Left renal pelvis (tissue), 4 donors: ENCODE measurements around the gene ZMYM1. TPM values are rescaled to one million over a fixed set of nuclear protein-coding genes. Genes with fewer than 3 reads are reported as not detected.
"Not testable (repeated sequence)": the region's sequence is repeated elsewhere in the genome, so short reads cannot be mapped to it uniquely, and the experiment has no call there.

ENCODE experiments used
- DNase-seq, 4 donors: peaks; one replicate each; pipeline ENCODE4 v3.0.0-alpha.2; 2013; ENCODE audit warnings: low read depth in 4 of 4, low spot score in 3 of 4
- polyA plus RNA-seq, 4 donors: library from polyadenylated mRNA; unstranded; fragments of 120-200 nt; gene quantifications; one replicate each; pipeline ENCODE4 v1.2.1, GENCODE V29; 2013; ENCODE audit not compliant: insufficient read length in 4 of 4

ZMYM1 gene
- 10 to 100 TPM; 18.2 to 22.4 (median 21.0) TPM for polyA plus RNA-seq

DNA sequence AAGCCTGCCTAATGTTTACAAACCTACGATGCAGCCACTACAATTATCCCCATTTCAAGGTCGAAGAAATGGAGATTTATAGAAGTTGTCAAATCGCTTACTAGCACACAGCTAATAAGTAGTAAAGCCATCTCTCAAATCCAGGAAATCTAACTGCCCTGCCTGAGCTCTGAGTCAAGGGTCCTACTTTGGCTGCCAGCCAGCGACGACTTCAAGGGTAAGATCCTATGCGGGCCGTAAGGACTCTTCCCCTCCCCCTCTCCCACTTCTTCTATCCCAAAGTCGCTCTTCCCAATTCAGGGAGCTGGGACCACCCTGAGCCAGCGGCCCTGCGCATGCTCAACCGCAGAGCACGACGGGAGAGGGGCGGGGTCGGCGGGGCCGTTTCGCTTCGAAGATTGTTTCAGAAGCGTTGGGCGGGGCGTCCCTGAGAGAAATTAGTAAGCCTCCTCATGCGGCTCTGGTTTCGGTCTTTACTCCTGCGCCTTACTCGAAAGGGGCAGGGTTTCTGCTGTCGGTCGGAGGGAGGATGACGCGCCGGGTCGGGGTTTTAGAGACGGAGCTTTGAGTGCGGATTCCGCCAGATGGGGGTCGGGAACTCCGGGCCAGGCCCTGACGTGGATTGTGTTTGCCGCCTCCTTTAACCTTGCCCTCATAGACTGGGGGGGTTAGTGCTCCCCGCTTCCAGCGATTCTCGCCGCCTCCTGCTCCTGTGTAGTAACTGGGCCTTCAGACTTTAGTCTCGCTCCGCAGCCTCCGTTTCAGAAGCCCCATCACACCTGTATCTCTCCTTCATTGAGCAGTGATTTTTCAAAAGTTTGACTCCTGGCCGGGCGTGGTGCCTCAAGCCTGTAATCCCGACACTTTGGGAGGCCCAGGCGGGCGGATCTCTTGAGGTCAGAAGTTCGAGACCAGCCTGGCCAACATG is at the start of gene ZMYM1:
Gene ZMYM1, plus strand, starts transcription at position 383 of the 928 bp plus-strand sequence. CDS start 14,603 bp downstream, outside the sequence.
- peak; percentile 83 to 89 (median 86) for DNase-seq

DNA sequence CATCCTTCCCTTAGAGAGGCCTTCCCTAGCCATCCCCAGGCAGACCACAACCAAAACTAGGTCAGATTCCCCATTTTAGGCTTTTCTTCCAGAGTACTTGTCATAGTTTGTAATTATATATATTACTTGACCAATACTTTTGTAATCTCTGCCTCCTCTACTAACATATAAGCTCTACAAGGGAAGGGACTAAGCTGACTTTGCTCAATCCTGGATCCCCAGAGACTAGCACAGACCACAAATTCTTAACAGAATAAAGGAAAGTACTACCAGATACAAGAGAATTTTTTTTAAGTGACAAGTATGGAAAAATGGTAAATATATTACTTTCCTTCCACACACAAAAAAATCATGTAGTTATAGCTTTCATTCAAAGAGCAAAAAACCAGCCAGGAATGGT is 49.4 kb upstream of the ZMYM1 start:
- DNase-seq = no peak

DNA sequence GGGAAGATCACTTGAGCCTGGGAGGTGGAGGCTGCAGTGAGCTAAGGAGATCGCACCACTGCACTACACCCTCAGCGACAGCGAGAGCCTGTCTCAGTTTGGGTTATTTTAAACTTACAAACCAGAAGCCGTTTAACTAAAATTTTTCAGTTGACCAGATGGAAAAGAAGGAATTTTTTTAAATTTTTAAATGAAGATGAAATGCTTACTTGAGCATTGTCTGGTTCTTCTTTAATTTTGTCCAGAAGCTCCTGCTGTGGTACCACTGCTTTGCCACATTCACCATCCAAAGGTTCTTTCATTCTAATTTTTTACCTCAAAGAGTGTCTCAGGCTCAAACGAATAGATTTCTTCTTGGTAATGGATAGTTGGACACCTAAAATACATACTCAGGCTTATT is 48.8 kb upstream of the ZMYM1 start:
- DNase-seq = no peak

DNA sequence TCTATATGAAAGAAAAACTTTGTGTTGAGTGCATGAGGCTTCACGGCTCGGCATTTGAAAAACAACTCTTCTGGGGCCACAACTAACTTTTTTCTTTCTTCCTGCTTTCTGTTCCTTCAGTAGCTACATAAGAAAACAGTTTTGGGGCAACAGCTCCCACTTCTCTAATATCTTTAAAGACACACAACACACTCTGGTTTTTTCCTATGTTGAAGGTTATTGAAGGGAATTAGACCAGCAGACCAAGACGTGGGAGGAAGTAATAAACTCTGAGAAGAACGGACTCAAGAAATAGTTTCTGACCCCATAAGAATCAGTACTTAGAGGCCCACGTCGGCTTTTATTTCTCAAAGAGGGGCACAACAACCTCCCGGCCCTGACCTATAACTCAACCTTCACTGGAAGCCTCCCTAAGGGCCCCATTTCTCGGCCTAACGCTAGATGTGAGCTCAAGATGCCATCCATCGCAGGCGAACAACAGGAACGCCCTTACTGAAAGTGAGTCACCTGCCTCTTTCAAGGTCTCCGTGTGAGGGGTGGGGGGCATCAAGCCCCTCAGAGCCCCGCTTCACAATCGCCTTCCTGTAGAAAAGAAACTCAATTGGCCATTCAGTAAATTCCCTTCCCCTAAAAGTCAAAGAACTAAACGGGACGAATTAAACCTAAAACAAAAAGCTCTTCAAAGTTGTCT is 48.3 kb upstream of the ZMYM1 start:
- DNase-seq = peak in 2 of 4 donors; percentile 8

DNA sequence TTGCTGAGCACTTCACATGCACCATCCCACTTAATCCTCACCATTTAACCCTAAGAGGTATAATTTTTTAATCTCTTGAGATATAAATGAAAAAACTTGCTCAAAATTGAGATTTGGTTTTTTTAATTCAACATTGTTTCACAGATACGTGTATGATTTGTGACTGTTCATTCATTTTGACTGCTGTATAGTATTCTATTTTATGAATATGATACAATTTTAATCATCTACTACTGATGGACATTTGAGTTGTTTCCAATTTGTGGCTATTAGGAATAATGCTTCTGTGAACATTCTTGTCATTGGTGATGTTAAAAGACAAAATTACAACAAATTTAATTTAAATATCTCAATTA is 46.8 kb upstream of the ZMYM1 start:
- DNase-seq = no peak

DNA sequence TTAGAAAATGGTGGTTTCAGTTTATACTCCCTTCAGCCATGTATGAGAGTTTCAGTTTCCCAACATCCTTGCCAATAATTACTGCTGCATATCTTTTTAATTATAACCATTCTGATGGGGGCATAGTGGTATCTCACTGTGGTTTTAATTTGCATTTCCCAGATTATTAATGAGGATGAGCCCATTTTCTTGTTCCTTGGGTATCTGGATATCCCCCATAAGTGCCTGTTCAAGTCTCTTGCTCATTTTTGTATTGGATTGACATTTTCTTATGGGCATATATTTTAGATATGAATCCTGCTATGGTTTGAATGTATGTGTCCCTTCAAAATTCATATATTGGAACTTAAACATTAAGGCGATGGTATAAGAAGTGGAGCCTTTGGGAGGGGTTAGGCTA is 45.8 kb upstream of the ZMYM1 start:
- no peak for DNase-seq

DNA sequence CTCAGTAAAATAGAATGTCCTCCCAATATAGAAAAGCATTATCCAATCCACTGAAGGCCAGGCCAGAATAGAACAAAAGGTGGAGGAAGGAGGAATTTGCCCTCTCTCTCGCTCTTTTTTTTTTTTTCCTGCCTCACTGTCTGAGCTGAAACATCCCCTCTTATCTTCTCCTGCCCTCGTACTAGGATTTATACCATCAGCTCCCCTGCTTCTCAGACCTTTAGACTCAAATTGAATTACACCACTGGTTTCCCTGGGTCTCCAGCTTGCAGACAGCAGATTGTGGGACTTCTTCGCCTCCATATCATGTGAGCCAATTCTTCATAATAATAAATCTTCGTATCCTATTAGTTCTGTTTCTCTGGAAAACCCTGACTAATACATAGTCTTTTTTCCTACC is 42.6 kb upstream of the ZMYM1 start:
- DNase-seq = no peak

DNA sequence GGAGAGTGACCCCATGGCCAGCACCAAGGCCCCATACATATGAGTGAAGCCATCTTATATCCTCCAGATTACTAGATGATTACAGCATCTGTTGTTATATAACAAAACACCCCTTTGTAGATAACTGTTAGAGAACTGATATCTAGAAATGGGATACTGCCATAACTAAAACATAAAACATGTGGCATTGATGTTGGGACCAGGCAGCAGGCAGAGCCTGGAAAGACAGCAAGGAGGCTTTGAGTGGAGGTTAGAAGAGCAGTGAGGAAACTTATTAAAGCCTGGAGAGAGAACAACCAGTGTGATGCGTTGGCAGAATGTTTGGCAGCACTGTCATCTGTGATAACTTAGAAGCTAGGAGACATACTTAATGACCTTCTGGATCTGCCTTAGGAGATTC is 42.0 kb upstream of the ZMYM1 start:
- no peak for DNase-seq

DNA sequence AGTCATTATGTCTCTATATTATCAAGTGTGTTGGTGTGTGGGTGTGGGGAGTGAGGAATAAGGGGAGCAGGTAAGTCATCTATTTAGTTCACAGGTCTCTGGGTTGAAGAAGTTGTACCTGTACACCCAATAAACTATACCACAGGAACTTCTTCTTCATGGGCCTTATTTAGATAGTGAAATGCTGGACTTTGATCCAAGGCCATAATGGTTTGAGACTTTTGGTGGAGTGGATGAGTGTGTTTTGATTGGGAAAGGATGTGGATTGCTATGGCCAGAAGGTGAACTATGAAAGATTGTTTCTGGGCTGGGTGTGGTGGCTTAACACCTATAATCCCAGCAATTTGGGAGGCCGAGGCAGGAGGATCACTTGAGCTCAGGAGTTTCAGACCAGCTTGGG is 40.5 kb upstream of the ZMYM1 start:
- DNase-seq = no peak

DNA sequence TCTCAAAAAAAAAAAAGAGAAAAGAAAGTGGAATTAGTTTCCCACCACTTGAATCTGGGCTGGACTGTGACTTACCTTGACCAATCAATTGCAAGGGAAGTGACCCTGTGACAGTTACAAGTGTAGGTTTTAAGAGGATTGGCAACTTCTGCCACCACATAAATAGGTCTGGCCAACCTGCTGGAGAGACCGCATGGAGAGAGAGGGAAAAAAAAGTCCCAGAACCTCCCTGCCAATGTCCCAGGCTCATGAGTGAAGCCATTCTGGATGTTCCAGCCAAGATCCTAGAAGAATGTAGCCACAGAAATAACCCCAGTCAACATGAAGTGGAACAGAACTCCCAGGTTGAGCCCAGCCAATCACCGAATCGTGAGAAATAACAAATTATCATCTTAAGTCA is 35.7 kb upstream of the ZMYM1 start:
- no peak for DNase-seq

DNA sequence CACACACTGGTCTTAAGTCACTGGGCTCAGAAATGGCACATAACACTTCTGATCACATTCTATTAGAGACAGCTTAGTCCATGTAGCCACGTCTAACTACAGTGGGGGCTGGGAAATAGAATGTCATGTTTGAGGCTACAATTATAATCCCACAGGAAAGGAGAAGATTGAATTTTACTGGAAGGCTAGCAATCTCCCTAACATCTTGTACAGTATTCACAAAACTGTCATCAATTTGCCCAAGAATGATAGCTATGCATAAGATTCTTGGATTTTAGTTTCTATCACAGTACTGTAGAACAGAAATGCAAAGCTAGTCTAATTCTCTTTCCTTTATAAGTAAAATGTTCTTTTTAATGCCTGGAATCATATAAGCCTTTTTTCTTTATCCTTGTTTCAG is 34.8 kb upstream of the ZMYM1 start:
- DNase-seq = no peak

DNA sequence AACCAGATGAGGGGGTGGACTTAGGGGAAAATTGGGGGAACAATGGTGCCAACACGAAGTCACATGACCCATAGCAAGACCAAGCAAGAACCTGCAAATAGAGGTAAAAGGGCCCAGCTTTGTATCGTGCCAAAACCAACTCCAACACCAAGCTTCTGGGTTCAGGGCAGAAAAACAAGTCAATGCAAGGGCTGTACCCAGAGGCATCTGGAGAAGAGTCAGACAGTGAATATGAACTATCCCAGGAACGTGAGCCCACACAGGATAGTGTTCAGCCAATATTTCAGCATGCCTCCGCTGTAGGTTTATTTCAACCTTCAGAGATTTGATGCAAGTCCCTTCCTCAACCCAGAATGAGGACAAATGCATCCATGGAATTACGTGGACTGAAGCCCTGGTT is 32.5 kb upstream of the ZMYM1 start:
- DNase-seq = no peak

DNA sequence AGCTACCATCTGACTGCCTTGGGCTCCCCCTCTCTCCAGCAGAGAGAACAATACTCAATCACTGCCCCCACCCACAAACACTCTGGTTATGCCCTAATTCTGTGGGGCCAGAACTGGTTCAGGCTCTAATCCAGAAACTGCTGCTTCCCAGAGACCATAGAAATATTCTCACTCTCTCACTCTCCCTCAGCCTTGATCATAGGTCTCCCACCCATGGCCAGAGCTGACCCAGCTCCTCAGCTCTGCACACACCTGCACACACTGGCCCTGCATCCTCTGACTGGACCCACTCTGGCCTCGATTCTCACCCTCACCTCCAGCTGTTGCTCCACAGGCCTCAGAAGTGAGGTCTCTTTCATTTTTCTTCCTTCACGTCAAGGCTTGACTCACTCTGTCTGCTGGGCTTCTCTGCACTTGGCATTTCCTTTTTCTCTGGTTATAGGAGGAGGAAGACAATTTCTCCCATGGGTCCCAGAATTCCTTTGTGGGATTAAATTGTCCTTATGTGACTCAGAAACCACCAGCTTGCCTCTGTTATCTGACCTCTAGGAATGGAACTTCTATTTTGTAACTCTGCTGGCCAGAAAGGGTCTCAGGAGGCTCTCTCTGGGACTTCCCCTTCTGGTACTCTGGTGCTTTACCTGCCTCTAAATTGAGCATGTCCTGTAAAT is 31.9 kb upstream of the ZMYM1 start:
- DNase-seq = no peak

DNA sequence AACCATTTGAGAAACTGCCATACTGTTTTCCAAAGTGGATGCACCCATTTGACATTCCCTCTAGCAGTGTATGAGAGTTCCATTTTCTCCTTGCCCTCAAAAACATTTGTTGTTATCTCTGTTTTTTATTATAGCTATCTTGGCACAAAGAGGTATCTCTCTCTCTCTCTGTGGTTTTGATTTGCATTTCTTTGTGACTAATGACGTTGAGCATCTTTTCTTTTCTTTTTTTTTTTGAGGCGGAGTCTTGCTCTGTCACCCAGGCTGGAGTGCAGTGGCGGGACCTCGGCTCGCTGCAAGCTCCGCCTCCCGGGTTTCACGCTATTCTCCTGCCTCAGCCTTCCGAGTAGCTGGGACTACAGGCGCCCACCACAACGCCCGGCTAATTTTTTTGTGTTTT is 30.1 kb upstream of the ZMYM1 start:
- DNase-seq = no peak

DNA sequence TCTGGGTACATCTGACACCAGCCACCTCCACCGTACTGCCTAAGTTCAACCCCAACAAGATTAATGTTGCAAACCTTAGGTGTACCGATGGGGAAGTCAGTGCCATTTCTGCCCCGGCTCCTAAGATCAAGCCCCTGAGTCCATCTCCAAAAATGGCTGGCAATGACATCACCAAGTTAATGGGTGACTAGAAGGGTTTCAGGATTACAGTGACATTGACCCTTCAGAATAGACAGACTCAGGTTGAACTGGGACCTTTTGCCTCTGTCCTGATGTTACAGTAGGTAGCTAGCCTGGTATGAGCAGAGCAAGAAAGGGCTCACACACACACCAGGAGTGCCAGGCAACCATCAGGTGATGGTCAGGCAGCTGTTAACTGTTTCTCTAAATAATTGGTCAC is 25.8 kb upstream of the ZMYM1 start:
- DNase-seq = no peak

DNA sequence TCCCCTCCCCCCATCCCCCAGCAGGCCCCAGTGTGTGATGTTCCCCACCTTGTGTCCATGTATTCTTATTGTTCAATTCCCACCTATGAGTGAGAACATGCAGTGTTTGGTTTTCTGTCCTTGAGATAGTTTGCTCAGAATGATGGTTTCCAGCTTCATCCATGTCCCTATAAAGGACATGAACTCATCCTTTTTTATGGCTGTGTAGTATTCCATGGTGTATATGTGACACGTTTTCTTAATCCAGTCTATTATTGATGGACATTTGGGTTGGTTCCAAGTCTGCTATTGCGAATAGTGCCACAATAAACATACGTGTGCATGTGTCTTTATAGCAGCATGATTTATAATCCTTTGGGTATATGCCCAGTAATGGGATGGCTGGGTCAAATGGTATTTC is 24.9 kb upstream of the ZMYM1 start:
- DNase-seq = not testable (repeated sequence)

DNA sequence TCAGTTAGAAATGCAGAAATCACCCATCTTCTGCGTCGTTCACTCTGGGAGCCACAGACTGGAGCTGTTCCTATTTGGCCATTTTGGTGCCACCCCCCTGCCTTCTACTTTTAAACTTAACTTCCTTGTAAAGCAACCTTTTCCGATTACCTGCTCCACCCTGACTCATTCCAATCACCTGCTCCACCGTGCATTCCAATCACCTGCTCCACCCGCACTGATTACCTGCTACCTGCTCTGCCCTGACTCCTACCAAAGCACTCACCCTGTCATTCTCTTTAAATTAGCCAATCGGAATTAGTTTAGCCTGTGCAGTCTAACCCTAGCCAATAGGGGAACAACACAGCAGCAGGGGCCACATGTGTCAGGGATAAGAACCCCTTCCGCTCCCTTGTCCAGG is 20.9 kb upstream of the ZMYM1 start:
- DNase-seq = not testable (repeated sequence)

DNA sequence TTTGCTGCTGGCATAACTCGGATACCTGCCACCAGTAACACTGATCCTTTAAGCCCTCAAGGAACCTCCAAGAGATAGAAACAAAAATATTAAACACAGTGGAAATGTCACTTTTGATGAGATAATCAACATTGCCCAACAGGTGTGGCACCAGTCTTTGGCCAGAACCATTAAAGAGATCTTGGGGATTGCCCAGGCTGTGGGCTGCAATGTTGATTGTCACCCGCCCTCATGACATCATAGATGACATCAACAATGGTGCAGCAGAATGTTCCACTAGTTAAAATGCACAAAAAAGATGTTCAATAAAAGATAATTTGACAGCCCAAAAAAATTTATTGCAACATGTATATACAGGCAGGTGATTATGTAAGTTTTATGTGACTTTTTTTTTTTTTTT is 20.2 kb upstream of the ZMYM1 start:
- no peak for DNase-seq

DNA sequence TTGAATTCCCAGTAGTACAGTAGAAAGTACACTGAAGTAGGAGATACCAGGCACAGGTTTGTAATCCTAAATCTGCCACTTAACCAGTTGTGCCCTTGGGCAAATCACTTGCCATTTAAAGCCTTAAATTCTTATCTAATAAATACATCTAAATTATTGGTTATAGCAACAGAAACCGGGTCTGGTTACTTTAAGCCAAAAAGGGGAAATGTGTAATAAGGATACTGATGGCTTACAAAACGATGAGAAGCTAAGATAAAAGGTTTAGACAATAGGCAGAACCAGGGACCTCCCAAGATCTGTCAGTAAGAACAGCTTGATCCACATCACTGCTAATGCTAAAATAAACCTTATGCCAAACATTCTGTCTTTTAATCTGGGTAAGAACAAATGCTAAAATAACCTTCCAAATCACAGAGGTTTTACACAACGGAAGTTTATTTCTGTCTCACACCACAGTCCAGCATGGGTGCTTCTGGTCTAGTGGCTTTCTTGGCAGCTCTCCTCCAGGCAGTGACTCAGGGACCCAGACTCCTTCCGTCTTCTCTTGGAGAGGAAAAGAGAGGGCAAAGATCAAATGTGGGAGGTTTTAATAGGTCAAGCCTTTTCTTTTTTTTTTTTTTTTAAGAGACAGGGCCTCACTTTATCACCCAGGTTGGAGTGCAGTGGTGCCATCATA is 16.5 kb upstream of the ZMYM1 start:
- DNase-seq = no peak

DNA sequence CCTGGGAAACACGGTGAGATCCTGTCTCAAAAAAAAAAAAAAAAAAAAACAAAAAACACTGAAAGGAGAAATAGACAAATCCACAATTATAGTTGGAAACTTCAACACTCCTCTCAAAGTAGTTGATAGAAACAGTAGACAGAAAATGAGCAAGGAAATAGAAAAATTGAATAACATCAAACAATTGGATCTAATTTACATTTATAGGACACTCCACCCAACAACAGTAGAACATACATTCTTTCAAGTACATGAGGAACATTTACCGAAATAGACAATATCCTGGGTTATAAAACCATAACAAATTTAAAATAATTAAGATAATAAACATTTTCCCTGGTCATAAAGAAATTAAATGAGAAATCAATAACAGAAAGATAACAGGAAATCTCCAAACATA is 14.9 kb upstream of the ZMYM1 start:
- DNase-seq = no peak

DNA sequence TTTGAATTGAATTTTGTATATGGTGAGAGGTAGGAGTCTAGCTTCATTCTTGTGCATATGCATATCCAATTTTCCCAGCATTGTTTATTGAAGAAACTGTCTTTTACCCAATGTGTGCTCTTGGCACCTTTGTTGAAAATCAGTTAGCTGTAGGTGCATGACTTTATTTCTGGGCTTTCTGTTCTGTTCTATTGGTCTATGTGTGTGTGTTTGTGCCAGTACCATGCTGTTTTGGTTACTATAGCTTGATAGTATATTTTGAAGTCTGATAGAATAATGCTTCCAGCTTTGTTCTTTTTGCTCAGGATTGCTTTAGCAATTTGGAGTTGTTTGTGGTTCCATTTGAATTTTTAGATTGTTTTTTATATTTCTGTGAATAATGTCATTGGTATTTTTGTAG is 9.4 kb upstream of the ZMYM1 start:
- no peak for DNase-seq
